HG02610 (cell line): ENCODE data around the gene DOC2B.
"Not testable (repeated sequence)": the region's sequence is repeated elsewhere in the genome, so short reads cannot be mapped to it uniquely, and the experiment has no call there.

Experiments
- ATAC-seq: cut with Tn5 transposase; IDR thresholded peaks from one replicate; pipeline ENCODE4 v1.9.1; 2021; ENCODE audit warnings: mild to moderate bottlenecking, moderate library complexity; ENCODE audit not compliant: unreplicated experiment

DOC2B gene

DNA sequence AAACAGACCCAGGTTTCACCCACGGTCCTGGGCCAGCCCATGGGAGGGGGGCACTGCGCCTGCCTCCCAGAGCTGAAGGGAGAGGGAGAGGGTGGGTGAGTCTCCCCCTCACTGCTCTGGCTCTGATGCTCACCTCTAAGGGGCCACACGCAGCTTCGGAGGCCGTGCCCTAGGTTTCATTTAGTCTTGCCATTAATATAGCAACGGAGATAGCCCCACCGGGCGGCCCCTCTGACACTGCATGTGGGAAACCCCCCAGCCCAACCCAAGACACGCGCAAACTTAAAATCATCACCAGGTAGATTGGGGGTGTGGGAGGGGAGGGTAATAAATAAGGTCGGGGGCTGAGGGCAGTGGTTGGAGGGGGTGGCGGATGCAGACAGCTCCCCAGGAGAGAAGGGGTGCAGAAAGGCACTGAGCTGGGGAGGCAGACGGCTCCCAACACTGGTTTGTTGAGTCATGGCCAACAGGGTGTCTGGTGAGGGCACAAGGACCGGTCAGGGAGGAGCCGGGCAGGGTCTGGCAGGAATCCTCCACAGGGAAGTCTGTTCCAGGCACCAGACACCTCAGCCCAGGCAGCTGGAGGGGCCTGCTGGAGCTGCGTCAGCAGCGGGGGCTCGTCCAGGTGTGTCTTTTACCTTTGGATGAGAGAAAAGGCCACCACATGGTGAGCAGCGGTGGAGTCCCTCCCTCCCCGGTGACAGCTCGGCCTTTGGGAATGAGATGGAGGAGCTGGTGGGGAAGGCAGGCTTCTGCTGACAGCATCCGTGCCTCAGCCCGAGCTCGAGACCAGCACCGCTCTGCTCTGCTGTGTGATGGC is 32.0 kb upstream of the DOC2B start:
- ATAC-seq: no peak

GRCh38 chr17:210402-210801 is 29.0 kb upstream of the DOC2B start:
- ATAC-seq: no peak

- no peak for ATAC-seq
Measured at GRCh38 chr17:208429-208828, 27.0 kb upstream of the DOC2B start.

DNA sequence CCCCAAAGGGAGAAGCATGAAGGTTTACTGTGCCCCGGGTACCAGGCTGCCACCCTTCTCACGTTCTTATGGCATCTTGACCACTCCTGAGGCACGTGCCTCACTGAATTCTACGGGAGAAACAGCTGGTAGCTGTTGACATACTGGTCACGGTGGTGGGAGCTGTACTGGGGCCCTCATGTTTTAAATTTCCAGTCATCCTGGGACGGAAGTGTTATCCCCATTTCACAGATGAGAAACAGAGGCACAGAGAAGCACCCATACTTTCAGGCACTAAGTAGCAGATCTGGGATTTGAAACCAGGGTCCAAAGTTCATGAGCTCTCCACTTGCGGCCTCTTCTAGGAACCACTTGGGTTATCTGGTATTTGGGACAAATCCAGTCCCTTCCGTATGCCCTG is 26.3 kb upstream of the DOC2B start:
- no peak for ATAC-seq

DNA sequence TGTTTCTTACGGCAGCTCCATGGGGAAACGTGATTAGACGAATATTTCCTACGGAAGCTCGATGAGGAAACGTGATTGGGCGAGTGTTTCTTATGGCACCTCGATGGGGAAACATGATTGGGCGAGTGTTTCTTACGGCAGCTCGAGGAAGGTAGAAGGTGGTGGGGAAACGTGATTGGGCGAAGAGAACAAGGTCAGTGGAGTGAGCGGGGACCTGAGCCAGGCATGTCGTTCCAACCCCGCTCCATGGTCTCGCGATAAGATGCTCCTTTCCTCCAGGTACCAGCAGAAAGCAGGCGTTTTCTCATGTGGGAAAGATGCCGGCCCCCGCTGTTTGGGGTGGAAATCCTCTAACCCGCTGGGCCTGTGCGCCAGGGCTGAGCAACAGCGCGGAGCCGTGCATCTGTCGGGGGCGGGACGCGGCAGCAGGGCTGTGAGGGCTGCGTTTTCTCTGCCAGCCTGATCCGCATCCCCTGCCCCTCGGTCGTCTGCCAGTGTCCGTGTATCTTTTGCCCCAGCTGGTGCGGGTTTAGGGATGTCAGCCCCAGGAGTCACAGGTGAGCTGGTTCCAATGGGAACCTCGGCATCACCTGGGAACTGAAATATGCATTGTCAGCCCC is 25.6 kb upstream of the DOC2B start:
- ATAC-seq: no peak

DNA sequence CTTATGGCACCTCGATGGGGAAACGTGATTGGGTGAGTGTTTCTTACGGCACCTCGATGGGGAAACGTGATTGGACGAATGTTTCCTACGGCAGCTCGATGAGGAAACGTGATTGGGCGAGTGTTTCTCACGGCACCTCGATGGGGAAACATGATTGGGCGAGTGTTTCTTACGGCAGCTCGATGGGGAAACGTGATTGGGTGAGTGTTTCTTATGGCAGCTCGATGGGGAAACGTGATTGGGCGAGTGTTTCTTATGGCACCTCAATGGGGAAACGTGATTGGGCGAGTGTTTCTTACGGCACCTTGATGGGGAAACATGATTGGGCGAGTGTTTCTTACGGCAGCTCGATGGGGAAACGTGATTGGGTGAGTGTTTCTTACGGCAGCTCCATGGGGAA is 25.0 kb upstream of the DOC2B start:
- not testable (repeated sequence) for ATAC-seq

GRCh38 chr17:205817-206216 is 24.4 kb upstream of the DOC2B start:
- ATAC-seq: no peak

DNA sequence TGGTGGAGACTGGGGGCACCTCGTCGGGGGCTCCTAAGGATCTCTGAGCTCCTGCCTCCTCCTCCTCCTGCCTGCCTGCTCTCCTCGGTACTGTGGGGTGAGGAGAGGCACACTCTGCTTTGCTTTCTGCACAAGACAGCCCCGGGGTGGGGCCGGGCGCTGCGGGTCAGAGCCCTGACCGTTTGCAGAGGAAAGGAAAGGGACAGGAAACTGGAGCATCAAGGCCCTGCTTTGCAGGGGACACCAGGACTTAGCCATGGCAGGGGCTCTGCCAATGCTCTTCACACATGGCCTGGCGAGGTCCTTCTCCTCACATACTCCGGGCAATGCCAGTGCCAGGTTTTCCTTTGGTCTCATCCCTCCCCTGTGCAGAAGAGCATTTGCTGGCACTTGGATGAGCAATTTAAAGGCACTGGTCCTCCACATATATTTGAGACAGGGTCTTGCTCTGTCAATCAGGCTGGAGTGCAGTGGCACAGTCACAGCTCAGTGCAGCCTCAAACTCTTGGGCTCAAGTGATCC is 23.8 kb upstream of the DOC2B start:
- ATAC-seq: no peak

GRCh38 chr17:204427-205147 is 23.1 kb upstream of the DOC2B start:
- no peak for ATAC-seq

DNA sequence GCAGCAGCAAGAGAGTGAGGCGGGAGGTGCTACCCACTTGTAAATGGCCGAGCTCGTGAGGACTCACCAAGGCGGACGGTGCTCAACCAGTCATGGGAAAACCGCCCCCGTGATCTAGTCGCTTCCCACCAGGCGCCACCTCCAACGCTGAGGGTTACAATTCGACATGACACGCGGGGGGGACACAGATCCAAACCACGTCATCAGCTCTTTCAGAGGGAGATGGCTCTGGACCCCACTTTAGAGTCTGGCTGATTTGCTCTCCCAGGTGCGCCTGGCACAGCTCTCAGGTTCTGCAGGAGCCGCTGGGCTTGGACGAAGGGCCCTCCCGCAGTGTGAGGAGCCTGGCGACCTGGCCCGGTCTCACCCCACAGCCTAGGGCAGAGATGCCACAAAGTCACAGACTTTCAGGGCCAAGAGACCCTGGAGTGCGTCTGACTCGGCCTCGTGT is 21.1 kb upstream of the DOC2B start:
- no peak for ATAC-seq

DNA sequence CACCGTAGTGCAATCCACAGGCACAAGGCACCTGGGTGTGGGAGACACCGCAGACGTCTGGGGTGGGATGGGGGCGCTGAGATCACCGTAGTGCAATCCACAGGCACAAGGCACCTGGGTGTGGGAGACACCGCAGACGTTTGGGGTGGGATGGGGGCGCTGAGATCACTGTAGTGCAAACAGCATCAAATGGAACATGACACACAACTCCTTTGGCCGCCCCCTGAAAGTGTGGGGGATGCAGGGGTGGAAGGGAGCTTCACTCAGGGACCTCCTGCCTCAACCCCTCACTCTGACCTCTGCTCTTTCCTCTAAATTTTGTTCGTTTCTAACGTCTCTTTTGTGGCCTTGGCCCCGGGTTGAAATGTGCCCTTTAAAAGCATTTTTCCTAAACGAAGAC is 20.3 kb upstream of the DOC2B start:
- not testable (repeated sequence) for ATAC-seq

- not testable (repeated sequence) for ATAC-seq
Measured at GRCh38 chr17:201257-201656, 19.8 kb upstream of the DOC2B start.

GRCh38 chr17:200586-200985 is 19.1 kb upstream of the DOC2B start:
- no peak for ATAC-seq

DNA sequence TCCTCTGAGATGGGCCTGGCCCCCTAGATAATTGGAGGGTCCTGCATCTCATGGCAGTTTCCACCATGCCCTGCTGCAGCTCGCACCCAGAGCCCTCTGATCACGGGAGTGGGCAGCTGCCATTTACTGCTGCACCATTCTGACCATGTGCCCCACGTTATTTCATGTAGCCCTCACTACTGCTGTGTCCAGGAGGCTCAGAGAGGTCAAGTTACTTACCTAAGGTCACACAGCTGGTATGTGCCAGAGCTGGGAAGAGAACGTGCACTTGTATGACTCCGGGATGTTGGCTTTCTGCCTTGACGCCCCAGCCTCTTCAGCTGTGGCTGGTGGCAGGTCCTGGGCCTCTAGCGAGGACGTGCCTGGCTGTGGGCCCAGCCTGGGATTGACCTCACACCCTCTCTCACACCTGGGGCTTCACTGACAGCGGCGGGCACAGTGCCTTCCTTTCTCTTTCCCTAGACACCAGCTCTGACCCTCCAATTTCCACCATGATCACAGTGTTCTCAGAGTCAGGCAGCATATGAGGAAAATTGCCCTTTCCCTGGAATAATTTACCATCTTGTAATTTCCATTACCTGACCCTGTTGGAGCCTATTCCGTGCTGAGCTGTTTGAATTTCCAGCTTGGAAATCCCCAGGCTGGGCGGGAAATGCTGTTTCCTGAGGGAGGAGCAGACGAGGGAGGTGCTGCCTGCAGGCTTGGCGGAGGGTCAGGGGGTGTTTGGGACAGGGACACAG is 18.5 kb upstream of the DOC2B start:
- ATAC-seq: no peak

DNA sequence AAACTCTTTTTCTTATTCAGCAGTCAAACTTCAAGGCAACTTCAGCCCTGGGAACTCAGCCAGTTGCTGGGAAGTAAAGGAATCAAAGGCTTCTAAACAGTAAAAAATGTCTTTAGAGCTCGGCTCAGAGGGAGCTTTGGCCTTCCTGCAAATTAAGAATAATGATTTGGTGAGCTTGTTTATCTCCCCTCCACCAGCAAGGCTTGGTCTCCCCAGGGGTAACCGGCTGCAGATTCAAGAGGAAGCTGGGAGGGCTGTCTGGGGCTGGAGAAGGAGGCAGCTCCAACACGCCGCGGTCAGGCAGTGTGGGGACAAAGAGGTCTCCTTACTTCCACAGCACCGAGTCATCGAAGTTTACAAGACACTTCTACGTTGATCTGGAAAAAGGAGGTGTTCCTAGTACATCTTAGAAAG is 17.7 kb upstream of the DOC2B start:
- no peak for ATAC-seq

DNA sequence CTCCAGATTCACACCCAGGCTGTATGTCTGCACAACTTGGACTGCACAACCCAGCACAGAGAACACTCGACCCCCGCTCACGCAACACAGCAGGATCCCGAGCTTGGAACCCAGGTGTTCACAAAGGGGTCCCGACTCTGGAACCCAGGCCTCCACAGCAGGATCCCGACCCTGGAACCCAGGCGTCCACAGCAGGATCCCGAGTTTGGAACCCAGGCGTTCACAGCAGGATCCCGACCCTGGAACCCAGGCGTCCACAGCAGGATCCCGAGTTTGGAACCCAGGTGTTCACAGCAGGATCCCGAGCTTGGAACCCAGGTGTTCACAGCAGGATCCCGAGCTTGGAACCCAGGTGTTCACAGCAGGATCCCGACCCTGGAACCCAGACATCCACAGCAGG is 16.8 kb upstream of the DOC2B start:
- ATAC-seq: not testable (repeated sequence)

DNA sequence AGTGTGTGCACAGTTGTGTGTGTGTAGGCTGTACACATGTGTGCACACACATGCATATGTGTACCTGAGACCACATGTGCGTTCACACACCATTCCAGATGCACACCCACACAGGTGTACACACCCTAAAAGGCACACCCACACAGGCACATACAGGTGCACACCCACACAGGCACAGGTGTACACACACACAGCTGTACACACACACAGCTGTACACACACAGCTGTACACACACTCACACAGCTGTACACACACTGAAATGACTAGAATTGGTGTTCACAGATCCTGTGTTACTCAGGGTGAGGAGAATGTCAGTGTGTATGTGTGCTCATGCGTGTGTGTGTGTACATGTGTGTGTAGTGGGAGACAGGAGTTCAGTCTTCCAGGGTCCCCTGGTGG is 15.9 kb upstream of the DOC2B start:
- ATAC-seq: no peak

DNA sequence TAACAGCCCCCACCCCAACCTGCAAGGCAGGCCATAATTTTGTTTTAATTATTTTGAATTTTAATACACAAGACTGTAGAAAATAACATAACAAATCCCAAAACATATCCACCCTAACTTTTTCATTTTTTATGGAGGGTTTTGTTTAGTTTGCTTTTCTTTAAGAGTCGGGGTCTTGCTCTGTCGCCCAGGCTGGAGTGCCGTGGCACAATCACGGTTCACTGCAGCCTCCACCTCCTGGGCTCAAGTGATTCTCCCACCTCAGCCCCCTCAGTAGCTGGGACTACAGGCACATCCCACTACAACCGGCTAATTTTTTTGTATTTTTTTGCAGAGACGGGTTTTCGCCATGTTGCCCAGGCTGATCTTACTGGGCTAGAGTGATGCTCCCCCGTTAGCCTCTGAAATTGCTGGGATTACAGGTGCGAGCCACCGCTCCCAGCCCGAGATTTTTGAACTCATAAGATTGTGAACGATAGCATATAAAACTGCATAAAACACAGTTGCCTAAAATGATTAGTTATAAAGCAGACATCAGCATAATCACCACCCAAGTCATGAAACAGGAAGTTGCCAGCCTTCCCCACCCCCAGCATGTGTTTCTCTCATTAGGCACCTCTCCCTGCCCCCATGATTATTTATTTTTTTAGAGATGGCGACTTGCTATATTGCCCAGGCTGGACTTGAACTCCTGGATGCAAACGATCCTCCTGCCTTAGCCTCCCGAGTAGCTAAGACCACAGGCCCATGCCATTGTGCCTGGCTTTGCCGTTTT is 13.6 kb upstream of the DOC2B start:
- ATAC-seq: no peak

DNA sequence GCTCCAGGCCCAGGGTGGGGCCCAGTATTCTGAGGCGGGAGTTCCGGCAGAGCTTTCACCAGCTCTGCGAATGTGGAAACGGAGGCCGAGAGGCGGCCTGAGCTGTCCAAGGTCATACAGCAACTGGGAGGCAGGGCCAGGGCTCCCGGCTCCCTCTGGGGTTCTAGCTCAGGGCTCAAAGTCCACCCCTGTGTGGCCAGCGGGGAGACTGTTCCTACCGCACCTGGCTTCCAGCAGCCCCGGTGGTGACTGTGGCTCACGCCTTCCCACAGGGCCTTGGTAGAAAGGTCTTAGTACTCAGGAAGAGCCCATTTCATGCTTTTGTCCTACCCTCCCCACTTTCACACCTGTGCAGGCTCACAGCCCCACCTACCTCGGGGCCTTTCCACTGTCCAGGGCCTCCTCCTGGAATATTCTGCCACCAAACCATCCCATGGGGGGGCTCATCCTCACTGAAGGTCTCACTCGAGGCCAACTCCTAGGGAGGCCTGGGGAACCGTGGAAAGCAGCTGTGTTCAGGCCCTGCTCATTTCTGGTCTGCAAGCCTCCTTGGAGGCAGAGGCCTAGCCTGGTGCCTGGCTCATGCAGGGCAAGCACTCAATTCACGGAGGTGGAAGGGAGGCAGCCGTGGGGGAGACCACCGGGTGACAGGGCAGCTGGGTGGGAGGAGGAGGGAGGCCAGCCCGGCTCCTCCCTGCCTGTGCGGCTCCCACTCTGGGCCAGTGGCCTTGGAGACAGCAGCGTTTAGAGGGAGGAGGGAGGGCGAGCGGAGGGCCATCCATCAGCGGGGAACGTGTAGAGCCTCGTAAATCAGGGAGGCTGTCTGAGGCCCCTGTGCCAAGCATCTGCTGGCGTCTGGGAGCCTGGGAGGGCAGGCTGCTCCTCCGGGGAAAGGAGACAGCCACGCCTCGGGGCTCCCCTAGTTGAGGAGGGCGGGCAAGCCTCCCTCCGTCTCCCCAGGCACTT is 12.7 kb upstream of the DOC2B start:
- no peak for ATAC-seq
